Measurements from ENCODE around the gene NLGN1. TPM values are rescaled to one million over a fixed set of nuclear protein-coding genes. Genes with fewer than 3 reads are reported as not detected.

Gene NLGN1
- total RNA-seq, 1 experiment from 2014 or later: not detected

DNA sequence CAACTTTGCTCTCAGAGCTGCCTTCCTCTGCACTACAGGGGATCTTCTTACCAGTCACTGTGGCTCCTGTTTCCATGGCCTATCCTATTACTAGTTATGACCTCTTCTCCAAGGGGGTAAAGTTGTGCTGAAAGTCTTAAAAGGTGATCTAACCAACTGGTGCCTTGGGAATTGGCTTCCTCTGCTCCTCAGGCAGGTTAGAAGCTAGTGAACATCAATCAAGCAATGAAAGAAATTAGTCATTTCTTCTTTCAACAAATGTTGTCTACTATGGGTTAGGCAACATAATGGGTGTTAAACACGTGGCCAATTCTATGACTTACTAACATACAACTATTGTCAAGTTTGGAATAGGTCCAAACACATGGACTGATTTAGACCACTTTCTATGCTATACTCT, 890.2 kb downstream of the NLGN1 start:
- Histone ChIP-seq H4K20me1 (ENCODE audit: insufficient read depth) (no peaks in the 10 kb centered on the region), H3K9ac (ENCODE audit: low read length) (no peak overlapping the region), H3K27me3 (ENCODE audit: insufficient read depth, low read length) (no peaks in the 10 kb centered on the region), H3K27ac (ENCODE audit: low read depth, low read length) (no peak overlapping the region), H3K79me2 (ENCODE audit: insufficient read depth, low read length) (no peaks in the 10 kb centered on the region), H3K9me2 (ENCODE audit: insufficient read depth) (no peaks in the 10 kb centered on the region), H3K9me3 (ENCODE audit: control insufficient read depth in 1 of 2, insufficient read depth in 1 of 2, low read depth in 1 of 2, low read length in 2 of 2) (no peaks in the 10 kb centered on the region), H3K4me1 (ENCODE audit: control insufficient read depth in 1 of 2, insufficient read depth in 2 of 2, low read length in 2 of 2) (no peaks in the 10 kb centered on the region), H3K4me2 (ENCODE audit: low read length) (no peak overlapping the region), H3K36me3 (ENCODE audit: control insufficient read depth in 1 of 2, insufficient read depth in 2 of 2, low read length in 2 of 2) (no peaks in the 10 kb centered on the region), H2AFZ (ENCODE audit: low read depth, low read length, poor library complexity, severe bottlenecking) (no peak overlapping the region), H3K4me3 (replicated peaks in 1 of 2; ENCODE audit: low read depth in 1 of 2, low read length in 2 of 2) (no peak overlapping the region)
- ChIA-PET CTCF (no interaction called here), RAD21 (ENCODE audit: low non-redundant PET in 1 of 2, low total read pairs in 2 of 2, uncharacterized antibody in 2 of 2, unreplicated experiment in 2 of 2) (no interaction called here), POLR2A (no interaction called here)
- BruUV-seq (replicated peaks): no TSS peak
- DNase-seq (ENCODE audit: low read depth, low spot score) (no peak), ATAC-seq (no peak)
- intact Hi-C loops (cut with micrococcal nuclease): no loop called here
- TF ChIP-seq ZFX (IDR thresholded peaks at IDR 0.05) (no peak), SRF (IDR thresholded peaks at IDR 0.05; ENCODE audit: low read depth) (no peak), EZH2 (IDR thresholded peaks at IDR 0.05) (no peak), FOSL1 (IDR thresholded peaks at IDR 0.05; ENCODE audit: low read depth) (no peak), EZH2phosphoT487 (IDR thresholded peaks at IDR 0.05; ENCODE audit: borderline replicate concordance) (no peak), ELF1 (IDR thresholded peaks at IDR 0.05; ENCODE audit: borderline replicate concordance, low read depth) (no peak), CEBPB (IDR thresholded peaks at IDR 0.05; ENCODE audit: low read depth) (no peak), POLR2A (IDR thresholded peaks at IDR 0.05; ENCODE audit: borderline replicate concordance, extremely low read depth, insufficient read depth, insufficient read length) (no peak), ATF3 (IDR thresholded peaks at IDR 0.05) (no peak), SP1 (IDR thresholded peaks at IDR 0.05; ENCODE audit: low read depth) (no peak)
- TF ChIP-seq, protein P1, sequence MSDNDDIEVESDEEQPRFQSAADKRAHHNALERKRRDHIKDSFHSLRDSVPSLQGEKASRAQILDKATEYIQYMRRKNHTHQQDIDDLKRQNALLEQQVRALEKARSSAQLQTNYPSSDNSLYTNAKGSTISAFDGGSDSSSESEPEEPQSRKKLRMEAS (IDR thresholded peaks at IDR 0.05): no peak
- TF ChIP-seq, protein P2, sequence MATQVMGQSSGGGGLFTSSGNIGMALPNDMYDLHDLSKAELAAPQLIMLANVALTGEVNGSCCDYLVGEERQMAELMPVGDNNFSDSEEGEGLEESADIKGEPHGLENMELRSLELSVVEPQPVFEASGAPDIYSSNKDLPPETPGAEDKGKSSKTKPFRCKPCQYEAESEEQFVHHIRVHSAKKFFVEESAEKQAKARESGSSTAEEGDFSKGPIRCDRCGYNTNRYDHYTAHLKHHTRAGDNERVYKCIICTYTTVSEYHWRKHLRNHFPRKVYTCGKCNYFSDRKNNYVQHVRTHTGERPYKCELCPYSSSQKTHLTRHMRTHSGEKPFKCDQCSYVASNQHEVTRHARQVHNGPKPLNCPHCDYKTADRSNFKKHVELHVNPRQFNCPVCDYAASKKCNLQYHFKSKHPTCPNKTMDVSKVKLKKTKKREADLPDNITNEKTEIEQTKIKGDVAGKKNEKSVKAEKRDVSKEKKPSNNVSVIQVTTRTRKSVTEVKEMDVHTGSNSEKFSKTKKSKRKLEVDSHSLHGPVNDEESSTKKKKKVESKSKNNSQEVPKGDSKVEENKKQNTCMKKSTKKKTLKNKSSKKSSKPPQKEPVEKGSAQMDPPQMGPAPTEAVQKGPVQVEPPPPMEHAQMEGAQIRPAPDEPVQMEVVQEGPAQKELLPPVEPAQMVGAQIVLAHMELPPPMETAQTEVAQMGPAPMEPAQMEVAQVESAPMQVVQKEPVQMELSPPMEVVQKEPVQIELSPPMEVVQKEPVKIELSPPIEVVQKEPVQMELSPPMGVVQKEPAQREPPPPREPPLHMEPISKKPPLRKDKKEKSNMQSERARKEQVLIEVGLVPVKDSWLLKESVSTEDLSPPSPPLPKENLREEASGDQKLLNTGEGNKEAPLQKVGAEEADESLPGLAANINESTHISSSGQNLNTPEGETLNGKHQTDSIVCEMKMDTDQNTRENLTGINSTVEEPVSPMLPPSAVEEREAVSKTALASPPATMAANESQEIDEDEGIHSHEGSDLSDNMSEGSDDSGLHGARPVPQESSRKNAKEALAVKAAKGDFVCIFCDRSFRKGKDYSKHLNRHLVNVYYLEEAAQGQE (IDR thresholded peaks at IDR 0.05; ENCODE audit: low read depth): no peak
- TF ChIP-seq, protein P3, sequence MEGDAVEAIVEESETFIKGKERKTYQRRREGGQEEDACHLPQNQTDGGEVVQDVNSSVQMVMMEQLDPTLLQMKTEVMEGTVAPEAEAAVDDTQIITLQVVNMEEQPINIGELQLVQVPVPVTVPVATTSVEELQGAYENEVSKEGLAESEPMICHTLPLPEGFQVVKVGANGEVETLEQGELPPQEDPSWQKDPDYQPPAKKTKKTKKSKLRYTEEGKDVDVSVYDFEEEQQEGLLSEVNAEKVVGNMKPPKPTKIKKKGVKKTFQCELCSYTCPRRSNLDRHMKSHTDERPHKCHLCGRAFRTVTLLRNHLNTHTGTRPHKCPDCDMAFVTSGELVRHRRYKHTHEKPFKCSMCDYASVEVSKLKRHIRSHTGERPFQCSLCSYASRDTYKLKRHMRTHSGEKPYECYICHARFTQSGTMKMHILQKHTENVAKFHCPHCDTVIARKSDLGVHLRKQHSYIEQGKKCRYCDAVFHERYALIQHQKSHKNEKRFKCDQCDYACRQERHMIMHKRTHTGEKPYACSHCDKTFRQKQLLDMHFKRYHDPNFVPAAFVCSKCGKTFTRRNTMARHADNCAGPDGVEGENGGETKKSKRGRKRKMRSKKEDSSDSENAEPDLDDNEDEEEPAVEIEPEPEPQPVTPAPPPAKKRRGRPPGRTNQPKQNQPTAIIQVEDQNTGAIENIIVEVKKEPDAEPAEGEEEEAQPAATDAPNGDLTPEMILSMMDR (IDR thresholded peaks at IDR 0.05 in 2 of 3, conservative IDR thresholded peaks at IDR 0.05 in 1 of 3; ENCODE audit: borderline replicate concordance in 1 of 3, insufficient read depth in 1 of 3, low read depth in 2 of 3, low read length in 2 of 3): no peak
